Activated CD4-positive, alpha-beta T cell treated with anti-CD3 and anti-CD28 coated beads, Interleukin-2, amount 50 U/mL, for 4 hours (primary cell): Measurements from ENCODE around the gene FOS.
A peak's percentile ranks its signal among the peaks of the same experiment; 100 is the strongest.
"Not testable (repeated sequence)": the region's sequence is repeated elsewhere in the genome, so short reads cannot be mapped to it uniquely, and the experiment has no call there.

Source experiments
- DNase-seq, 2 experiments: peaks; one replicate each; pipeline ENCODE4 v3.0.0-alpha.2; 2020

FOS gene

DNA sequence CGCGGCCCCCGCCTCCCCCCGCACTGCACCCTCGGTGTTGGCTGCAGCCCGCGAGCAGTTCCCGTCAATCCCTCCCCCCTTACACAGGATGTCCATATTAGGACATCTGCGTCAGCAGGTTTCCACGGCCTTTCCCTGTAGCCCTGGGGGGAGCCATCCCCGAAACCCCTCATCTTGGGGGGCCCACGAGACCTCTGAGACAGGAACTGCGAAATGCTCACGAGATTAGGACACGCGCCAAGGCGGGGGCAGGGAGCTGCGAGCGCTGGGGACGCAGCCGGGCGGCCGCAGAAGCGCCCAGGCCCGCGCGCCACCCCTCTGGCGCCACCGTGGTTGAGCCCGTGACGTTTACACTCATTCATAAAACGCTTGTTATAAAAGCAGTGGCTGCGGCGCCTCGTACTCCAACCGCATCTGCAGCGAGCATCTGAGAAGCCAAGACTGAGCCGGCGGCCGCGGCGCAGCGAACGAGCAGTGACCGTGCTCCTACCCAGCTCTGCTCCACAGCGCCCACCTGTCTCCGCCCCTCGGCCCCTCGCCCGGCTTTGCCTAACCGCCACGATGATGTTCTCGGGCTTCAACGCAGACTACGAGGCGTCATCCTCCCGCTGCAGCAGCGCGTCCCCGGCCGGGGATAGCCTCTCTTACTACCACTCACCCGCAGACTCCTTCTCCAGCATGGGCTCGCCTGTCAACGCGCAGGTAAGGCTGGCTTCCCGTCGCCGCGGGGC lies at the start of gene FOS:
FOS (plus strand) TSS at position 407 of the 731 bp plus-strand sequence; CDS start at position 562, 155 bp downstream.
- DNase-seq: peak; percentile 88 to 89

DNA sequence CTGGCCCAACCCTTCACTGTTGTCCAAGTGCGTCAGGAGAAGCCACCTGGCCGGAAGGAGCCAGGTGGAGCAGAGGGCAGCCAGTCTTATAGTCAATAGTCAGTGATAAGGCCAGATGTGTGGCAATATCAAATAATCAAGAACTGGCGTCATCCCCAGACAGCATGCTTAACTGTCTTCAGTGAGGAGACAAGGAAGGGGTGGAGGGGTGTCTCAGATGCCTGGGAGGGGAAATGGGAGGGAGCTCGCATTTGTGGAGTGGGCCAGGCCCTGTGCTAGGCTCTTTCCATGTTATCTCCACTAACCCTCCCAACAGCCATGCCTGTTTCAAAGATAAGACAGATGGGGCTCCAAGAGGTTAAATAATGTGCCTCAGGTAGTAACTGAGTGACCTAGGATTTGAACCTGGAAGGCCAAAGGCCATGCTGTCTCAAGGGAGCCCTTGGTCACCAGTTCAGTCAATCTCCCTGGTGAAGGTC lies 48.9 kb upstream of the FOS start:
- no peak for DNase-seq

DNA sequence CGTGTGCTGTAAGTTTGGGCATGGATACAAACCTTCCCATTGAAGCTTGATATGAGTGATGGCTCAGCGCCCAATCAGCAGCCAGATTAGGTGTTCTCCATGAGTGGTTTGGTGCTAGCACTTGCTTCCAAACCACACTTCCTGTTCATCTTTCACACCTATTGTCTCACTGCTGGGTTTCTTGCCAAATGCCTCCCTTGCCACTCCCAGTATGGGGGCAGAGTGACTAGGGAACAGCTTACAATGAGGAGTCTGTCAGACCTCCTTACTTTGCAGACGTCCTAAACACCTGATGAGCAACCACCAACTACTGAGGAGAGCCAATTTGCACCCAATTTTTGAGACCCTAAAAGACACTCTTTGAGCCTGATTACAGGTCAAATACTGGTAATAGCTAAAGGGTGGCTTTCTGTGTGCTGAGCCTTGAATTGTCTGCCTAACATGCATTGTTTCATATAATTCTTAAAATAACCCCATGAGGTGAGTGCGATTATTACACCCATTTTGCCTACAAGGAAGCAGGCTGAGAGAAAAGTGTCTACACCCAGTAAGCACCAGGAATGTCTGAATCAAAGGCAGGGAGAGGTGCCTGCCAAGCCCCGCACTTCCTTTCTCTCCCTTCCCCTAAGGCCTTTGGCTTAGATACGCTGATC lies 48.4 kb upstream of the FOS start:
- DNase-seq: peak; percentile 14 to 15

DNA sequence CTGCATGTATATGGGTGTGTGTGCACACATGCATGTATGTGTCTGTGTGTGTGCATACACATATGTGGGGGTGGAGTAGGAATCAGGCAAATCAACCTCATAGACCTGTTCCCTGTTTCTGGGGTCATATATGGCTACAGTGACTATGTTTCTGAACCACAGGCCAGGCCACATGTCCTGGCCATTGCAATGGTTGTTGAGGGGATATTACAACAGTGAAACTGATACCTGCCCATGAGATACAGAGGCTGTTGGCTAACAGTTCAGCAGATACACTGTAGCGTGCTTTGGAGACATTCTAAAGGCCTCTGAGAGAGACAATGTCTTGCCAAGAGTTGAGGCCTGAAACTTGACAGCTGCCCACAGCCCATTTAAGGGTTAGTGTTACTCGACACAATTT lies 47.3 kb upstream of the FOS start:
- DNase-seq: no peak

DNA sequence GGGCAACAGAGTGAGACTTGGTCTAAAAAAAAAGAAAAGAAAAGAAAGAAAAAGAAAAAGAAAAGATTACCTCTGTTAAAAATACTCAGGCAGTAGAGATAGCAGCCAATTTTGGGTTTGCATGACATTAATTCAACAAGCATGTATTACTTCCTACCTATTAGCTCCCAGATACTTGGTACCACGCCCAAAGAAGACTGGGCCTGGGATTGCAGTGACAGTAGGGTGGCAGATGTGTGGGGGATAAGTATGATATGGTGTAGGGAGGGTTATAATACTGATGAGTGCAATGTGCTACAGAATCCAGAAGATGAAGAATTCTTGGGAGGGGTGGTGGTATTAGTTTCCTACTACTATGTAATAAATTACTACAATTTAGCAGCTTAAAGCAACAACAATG lies 46.4 kb upstream of the FOS start:
- DNase-seq: no peak

DNA sequence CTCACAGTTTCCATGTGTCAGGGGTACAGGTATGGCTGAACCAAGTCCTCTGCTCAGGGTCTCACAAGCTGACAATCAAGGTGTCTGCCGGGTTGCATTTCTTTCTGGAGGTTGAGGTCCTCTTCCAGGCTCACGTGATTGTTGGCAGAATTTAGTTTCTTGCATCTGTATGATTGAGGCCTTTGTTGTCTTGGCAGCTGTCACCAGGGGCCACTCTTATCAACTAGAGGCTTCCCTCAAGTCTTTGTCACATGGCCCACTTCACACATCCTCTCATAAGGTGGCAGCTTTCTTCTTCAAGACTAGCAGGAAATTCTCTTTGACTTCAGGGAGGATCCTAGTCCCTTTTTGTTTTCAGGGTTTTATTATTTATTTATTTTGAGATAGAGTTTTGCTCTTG lies 46.0 kb upstream of the FOS start:
- peak; percentile 31 to 38 for DNase-seq

DNA sequence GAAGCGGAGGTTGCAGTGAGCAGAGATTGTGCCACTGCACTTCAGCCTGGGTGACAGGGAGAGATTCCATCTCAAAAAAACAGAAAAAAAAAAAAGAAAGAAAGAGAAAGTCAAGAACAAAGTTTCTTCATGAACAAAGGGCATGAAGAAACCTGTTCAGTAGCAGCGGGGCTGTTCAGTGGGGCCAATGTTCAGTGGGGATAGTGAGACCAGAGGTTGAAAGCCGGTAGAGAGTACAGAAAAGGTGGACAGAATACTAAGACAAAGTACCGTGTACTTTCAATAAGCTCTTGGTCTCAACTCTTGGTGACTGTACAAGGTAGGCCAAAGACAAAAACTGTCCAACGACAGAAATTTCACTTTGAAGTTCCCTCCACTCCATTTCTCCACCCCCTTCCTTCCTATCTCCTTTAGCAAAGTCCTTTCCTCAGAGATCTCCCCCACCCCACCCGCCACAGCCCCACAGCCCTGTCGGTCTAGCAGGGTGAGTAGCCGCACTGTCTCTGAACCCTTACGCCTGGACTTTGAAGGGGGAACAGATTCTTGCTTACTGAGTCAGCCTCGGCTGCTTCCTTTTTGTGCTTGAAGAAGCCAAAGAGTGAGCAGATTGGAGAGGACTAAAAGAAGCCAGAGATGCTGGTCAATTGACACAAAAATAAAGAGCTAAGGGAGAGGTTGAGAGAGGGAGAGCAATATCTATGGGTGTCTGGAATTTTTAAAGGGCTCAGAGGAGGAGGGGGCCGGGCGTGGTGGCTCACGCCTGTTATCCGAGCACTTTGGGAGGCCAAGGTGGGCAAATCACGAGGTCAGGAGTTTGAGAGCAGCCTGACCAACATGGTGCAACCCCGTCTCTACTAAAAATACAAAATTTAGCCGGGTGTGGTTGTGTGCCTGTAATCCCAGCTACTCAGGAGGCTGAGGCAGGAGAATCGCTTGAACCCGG lies 44.2 kb upstream of the FOS start:
- DNase-seq: no peak

DNA sequence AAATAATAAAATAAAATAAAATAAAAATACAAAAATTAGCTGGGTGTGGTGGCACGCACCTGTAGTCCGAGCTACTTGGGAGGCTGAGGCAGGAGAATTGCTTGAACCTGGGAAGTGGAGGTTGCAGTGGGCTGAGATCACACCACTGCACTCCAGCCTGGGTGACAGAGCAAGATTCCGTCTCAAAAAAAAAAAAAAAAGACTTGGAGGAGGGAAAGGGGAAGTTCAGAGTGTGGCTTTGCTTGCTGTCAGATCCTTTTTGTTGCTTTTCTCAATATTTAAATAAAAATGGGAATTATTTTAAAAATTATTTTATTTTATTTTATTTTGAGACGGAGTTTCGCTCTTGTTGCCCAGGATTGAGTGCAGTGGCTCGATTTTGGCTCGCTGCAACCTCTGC lies 43.4 kb upstream of the FOS start:
- not testable (repeated sequence) for DNase-seq

DNA sequence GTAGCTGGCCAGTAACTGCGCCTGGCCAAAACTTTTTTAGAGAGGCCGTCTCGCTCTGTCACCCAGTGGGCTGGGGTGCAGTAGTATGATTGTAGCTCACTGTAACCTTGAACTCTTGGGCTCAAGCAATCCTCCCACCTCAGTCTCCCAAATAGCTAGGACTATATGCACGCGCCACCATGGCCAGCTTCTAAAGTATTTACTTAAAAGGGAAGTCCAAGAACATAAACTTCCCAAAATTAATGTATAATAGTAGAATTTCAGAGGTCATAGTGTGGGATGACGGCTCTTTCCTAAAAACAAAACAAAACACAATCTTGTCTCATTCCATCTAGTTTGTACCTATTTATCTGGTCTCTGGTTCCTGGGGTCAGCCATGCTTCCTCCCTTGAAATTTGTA lies 42.2 kb upstream of the FOS start:
- no peak for DNase-seq

DNA sequence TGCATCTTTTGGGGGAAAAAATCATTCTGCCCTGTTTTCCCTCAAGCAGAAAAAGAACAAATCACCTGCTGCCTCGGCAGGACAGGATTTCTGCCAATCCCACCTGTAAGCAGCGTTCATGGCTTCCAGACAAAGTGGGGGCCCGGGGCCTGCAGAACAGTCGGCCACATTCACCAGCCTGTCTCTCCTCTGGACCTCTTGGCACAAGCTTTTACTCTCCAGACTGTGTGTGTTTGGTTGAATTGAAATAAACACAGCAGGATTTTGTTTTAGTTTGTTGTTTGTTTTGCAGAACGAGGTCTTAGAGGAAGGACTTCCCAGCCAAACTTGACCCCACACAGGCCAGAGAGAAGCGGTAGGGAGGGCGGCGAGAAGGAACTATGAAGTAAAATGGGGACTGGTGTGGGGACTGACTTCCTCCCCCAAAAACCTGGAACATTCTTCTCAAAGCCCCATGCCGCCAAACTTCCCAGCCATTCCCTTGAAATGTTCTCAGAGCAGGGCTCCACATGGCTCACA lies 41.7 kb upstream of the FOS start:
- no peak for DNase-seq

DNA sequence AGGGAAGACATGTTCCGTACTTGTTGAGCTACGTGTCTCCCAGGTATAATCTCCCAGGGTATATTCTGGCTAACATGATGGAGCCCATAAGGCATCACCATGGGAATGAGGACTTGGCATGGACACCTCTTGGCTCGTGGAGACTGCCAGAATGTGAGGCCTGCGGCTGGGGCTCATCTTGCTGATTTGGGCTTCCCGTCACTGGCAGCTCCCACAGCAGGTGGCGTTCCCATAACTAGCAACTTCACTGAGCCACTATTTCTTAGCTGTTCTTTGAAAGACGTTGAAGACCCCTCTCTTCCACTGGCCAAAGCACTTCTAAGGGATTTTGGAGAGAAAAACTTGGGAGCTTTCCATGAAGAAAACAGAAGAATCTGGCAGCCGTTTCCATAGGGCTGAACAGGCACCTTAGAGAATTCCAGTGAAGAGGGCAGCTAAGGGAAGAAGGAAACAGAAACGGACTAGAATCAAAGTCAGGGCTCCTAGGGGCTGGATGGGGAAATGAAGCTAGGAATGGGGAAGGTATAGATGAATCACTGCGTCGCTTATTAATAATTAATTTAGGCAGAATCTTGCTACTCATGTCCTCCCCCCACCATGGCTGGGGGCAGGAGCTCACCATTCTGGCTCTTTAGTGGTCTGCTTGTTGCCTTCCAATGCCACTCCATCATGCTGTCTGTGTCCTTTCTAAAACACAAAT lies 39.7 kb upstream of the FOS start:
- no peak for DNase-seq

DNA sequence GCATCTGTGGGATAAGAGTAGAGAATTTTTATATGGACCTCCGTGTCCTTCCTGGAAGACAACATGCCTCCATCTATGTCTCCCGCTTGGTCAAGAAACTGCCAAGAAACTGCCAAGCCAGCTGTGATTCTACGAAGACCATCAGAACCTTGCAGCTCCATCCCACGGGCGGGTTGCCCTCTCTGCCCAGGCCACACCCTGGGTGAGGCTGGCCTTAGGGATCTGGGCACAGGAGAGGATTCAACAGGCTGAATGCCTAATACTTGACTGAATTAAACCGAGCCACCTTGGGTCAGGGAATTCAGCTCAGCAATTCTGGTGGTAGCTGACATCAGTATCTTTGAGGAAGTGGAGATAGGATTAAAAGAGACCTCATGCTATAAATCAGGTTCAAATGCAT lies 37.8 kb upstream of the FOS start:
- no peak for DNase-seq

DNA sequence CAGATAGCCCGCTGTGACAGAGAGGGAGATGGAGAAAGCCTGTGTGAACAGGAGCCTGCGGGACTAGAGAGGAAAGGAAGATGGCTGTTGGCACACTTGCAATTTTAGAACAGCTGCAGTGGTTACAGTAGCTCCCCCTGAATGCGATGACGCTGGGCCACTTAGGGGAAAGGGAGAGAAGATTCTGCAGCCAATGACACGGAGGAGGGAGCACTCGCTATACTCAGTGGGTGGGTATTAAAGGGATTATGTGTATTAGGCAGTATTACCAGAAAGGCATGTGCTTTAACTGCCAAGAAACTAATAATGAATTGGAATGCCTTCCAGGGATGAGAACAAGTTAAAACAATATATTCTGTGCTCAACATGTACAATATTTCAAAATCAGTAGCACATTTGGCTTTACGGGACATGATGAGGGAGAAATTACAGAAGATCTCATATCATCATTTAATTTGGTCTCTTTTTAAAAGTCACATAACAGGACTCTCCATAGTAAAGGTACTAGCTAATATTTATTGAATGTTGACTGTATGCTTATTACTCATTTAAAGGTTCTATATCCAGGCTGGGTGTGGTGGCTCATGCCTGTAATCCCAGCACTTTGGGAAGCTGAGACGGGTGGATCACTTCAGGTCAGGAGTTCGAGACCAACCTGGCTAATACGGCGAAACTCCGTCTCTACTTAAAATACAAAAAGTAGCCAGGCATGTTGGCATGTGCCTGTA lies 35.9 kb upstream of the FOS start:
- no peak for DNase-seq

DNA sequence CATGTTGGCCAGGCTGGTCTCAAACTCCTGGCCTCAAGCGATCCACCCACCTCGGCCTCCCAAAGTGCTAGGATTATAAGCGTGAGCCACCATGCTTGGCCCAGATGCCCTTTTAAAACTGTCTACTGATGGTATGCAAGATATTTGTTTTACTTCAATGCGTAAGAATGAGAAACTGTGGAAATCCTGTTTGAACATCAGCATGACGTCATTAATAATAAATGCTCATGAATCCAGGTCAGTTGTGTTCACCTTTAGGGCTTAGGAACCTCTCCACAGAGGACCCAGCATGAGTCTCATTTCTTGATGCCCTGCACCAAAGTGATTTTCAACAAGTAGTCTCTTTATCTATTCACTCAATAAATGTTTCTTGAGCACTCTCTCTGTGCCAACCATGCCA lies 34.5 kb upstream of the FOS start:
- no peak for DNase-seq

DNA sequence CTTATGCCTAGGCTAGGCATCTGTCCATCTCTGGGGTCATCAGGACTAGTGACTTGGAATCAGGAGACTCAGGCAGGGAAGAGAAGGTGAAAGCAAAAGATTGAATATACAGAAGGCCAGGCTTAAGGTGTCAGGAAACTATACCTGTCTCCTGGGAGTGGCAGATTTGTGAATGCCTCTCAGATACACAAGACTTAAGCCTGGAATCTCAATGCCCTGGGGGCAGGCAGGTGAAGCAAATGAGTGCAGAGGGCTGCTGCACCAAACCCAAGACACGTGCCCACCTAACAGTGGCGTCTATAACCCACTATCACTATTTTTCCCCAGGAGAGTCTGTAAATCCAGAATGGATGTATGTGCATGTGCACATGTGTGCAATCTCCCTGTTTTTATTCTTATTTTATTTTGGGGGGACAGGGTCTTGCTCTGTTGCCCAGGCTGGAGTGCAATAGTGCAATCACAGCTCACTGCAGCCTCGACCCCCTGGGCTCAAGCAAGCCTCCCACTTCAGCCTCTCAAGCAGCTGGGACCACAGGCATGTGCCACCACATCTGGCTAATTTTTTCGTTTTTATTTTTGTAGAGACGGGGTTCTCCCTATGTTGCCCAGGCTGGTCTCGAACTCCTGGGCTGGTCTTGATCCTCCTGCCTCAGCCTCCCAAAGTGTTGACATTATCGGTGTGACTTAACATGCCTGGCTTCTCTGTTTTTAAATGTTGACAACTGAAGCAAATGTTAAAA lies 31.9 kb upstream of the FOS start:
- no peak for DNase-seq

DNA sequence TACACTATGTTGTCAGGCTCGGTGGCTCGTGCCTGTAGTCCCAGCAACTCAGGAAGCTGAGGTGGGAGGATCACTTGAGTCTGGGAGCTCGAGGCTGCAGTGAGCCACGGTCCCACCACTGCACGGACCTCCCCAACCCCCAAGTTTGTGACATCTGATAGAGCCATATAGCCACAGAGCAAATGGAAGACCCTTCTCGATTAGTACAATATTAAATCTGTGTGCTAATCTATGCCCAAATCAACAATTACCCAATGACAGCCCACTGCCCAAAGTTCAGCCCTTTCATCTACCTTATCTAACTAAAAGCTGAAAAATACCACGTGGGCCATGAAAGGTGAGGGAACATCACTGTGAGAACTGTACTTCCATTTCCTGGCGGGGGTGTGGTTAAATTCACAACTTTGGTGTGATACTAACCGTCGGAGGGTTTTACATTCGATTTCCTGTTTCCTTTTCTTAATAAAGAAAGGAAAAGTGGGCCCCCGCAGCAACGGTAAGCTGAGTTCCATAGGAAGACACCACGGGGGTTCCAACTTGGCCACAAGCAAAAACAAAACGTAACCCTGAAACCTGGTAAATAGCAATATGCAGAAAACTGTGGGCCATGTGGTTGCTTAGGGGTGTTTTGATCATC lies 31.2 kb upstream of the FOS start:
- DNase-seq: peak; percentile 47 to 49

DNA sequence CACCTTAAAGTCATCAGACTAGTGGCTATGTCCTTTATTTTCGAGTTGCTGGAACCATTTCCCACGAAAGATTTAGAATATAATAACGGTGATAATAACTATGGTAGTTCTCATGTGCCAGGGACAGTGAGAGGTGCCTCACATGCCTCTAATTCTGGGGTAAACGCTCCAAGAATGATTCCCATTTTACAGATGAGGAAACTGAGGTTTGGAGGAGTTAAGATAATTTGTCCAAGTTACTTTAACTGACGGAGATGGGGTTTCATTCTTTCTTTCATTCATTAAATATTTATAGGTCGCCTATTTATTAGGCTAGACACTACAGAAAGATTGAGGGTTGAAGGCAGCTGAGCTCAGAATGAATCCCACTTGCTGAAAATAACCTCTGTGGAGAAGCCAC lies 30.7 kb upstream of the FOS start:
- no peak for DNase-seq

DNA sequence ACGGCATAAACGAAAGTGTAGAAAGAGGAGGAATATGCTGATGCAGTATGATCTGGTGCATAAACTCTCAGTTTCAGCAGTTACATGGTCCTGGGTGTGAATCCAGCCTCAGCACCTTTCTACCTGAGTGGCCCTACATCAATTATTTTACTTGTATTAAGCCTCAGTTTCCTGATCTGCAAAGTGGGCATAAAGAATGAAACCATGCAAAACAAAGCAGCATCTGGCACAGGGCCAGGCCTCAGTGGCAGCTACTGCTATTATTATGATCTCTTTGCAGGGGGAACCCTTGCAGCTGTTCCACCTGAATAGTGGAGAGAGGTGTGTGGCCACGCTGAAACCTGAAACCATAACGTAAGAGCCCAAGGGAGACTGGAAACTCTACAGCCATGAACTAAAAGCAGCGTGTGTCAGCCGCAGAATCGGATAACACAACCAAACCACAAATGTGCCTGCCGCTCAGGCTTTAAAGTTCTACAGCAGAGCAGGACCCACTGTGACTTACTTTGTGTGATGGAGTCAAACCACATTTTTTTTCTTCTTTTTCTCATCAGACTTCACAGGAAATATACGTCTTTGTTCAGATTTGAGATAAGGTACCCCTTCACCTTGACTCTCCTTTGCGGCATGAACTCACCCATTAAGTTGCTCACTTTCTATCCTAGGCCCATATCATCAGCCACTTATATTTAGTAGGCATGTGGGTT lies 29.2 kb upstream of the FOS start:
- DNase-seq: peak; percentile 69 to 73

DNA sequence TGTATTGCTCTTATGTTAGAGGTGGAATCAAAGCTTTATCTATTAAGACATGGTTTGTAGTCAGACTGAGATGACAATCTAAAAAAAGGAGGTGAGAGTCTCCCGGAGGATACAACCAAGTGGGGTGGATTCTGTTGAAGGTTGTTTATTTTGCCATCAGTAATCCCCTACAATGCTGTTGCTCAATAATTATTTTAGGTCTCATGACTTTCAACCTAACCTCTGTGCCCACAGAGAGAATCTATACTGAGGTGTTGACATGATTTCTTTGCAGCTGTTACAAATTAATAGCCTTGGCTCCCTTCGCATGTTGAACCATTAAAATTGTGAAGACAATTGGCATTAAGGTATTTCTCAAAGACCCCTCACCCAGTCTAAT lies 28.7 kb upstream of the FOS start:
- DNase-seq: no peak

DNA sequence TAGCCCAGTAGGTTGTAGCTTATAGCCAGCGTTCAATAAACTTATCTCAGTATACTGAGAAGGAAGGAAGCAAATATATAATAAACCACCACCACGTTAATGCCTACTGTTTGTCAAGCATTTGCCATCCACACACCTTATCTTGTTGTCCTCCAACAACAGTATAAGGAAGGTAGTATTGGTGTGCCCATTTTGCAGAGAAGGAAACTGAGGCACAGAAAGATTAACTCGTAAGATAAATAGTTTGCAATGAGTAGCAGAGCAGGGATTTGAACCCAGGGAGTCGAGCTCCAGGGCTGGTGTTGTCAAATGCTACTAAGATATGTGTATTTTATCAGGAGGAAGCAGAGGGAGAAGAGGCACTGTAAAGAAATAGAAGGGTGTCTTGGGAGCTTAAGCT lies 27.8 kb upstream of the FOS start:
- DNase-seq: no peak
